Measurements from ENCODE around the gene ZNF106. TPM values are rescaled to one million over a fixed set of nuclear protein-coding genes. Genes with fewer than 3 reads are reported as not detected.

The ZNF106 gene
- polyA plus RNA-seq, 3 donors = 29.0 to 121 (median 69.2) TPM

- Mint-ChIP-seq H3K27me3 (ENCODE audit: low read depth in 3 of 3) (no peaks in the 10 kb centered on the region), H3K27ac (no peak overlapping the region), H3K9me3 (no peaks in the 10 kb centered on the region), H3K36me3 (peaks cover 48 to 50% of the 10 kb centered on the region in 2 donors), H3K4me3 (no peak overlapping the region), H3K4me1 (peaks cover 3% of the 10 kb centered on the region)
- intact Hi-C loops (cut with micrococcal nuclease) = no loop called here
- H3K27ac ChIP-seq (ENCODE audit: low read depth in 1 of 2, low read length in 2 of 2) = no peak overlapping the region
- 0% methylated on average over 1 of the region's 4 CpGs for WGBS (ENCODE audit: insufficient coverage)
- no peaks in the 10 kb centered on the region for H3K4me1 ChIP-seq (ENCODE audit: control insufficient read depth in 1 of 2, insufficient read depth in 2 of 2, low read length in 2 of 2)
- H4K20me1 ChIP-seq (ENCODE audit: insufficient read depth, low read length) = no peaks in the 10 kb centered on the region
- no peak overlapping the region for H2AFZ ChIP-seq (ENCODE audit: insufficient read depth, low read depth, low read length, poor library complexity, severe bottlenecking)
- no peak for TF ChIP-seq CTCF (IDR thresholded peaks at IDR 0.05)
- no peaks in the 10 kb centered on the region for H3K79me2 ChIP-seq (ENCODE audit: insufficient read depth, low read length)
- no peak for DNase-seq
- H3K9me3 ChIP-seq (replicated peaks in 1 of 2; ENCODE audit: control insufficient read depth in 1 of 2, insufficient read depth in 1 of 2, low read length in 2 of 2) = no peaks in the 10 kb centered on the region
- H3K4me3 ChIP-seq (replicated peaks in 1 of 3; ENCODE audit: low read depth in 2 of 3, low read length in 3 of 3) = no peak overlapping the region
- no peak overlapping the region for H3K4me2 ChIP-seq (replicated peaks; ENCODE audit: extremely low read depth, low read length, poor library complexity, severe bottlenecking)
- no peak overlapping the region for H3K9ac ChIP-seq (ENCODE audit: insufficient read depth, low read length, poor library complexity, severe bottlenecking)
- H3K36me3 ChIP-seq (replicated peaks in 1 of 2; ENCODE audit: control insufficient read depth in 1 of 2, insufficient read depth in 2 of 2, low read length in 2 of 2) = peaks cover 34 to 66% of the 10 kb centered on the region in 2 donors
- no peaks in the 10 kb centered on the region for H3K27me3 ChIP-seq (ENCODE audit: control insufficient read depth in 2 of 2, insufficient read depth in 2 of 2, low read length in 2 of 2)
These were observed 106.3 kb downstream of the ZNF106 start for GRCh38 chr15:42384597-42384996.

GRCh38 chr15:42378011-42378410 lies 112.9 kb downstream of the ZNF106 start:
- H3K27ac Mint-ChIP-seq = no peak overlapping the region
- no peak overlapping the region for H2AFZ ChIP-seq (ENCODE audit: insufficient read depth, low read depth, low read length, poor library complexity, severe bottlenecking)
- peaks cover 0 to 10% of the 10 kb centered on the region in 2 donors for H3K36me3 ChIP-seq (replicated peaks in 1 of 2; ENCODE audit: control insufficient read depth in 1 of 2, insufficient read depth in 2 of 2, low read length in 2 of 2)
- no peak overlapping the region for H3K9ac ChIP-seq (ENCODE audit: insufficient read depth, low read length, poor library complexity, severe bottlenecking)
- H3K4me3 Mint-ChIP-seq = no peak overlapping the region
- H4K20me1 ChIP-seq (ENCODE audit: insufficient read depth, low read length) = no peaks in the 10 kb centered on the region
- H3K4me1 Mint-ChIP-seq = peaks cover 1% of the 10 kb centered on the region
- H3K27me3 ChIP-seq (ENCODE audit: control insufficient read depth in 2 of 2, insufficient read depth in 2 of 2, low read length in 2 of 2) = no peaks in the 10 kb centered on the region
- TF ChIP-seq CTCF (IDR thresholded peaks at IDR 0.05) = no peak
- intact Hi-C loops (cut with micrococcal nuclease) = no loop called here
- H3K9me3 Mint-ChIP-seq = peaks cover 3 to 8% (median 7%) of the 10 kb centered on the region in 7 donors
- no peak overlapping the region for H3K4me3 ChIP-seq (replicated peaks in 1 of 3; ENCODE audit: low read depth in 2 of 3, low read length in 3 of 3)
- H3K27ac ChIP-seq (ENCODE audit: low read depth in 1 of 2, low read length in 2 of 2) = no peak overlapping the region
- no peaks in the 10 kb centered on the region for H3K4me1 ChIP-seq (ENCODE audit: control insufficient read depth in 1 of 2, insufficient read depth in 2 of 2, low read length in 2 of 2)
- peaks cover 15 to 19% of the 10 kb centered on the region in 2 donors for H3K36me3 Mint-ChIP-seq
- no peaks in the 10 kb centered on the region for H3K79me2 ChIP-seq (ENCODE audit: insufficient read depth, low read length)
- WGBS (ENCODE audit: insufficient coverage) = 92% methylated on average over 4 of the region's 8 CpGs
- H3K27me3 Mint-ChIP-seq (ENCODE audit: low read depth in 3 of 3) = no peaks in the 10 kb centered on the region
- DNase-seq = no peak
- peaks cover 0 to 5% of the 10 kb centered on the region in 2 donors for H3K9me3 ChIP-seq (replicated peaks in 1 of 2; ENCODE audit: control insufficient read depth in 1 of 2, insufficient read depth in 1 of 2, low read length in 2 of 2)
- no peak overlapping the region for H3K4me2 ChIP-seq (replicated peaks; ENCODE audit: extremely low read depth, low read length, poor library complexity, severe bottlenecking)

Data from CD14-positive monocyte (primary cell).